Head of caudate nucleus (tissue), 42 donors: ENCODE data around the gene CDR2.

Experiments used
- DNase-seq, 42 donors: peaks; one replicate each; pipeline versions ENCODE4 v3.0.0 to v3.0.0-alpha.2; 2020 to 2021; ENCODE audit warnings: mixed read lengths in 7 of 42
- intact Hi-C: fragments of 100-400 bp; cut with DNase I; formaldehyde crosslinking; loops from one replicate; pipeline ENCODE4 v1.15.0; 2022

Gene CDR2

DNA sequence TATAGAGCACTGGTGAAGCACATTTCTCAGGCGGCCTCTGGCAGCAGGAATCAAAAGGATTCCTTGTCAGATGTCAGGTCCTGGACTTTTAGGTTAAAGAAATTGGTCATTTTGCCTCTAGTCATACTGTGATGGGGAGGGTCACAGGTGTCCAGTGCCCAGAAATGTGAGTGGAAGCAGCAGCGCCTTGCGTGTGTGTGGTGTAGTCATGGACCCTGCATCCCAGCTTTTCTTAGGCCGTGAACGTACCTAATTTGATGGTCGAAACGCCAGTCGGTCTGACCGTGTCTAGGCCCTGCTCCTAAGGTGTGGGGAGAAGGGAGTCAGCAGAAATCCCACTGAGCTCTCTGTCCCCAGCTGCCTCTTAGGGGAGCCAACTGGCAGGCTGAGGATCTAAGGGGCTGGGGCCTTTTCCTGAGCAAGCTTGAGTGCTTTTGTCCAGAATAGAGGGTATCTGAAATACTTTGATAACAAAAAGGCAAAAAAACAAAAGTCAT, 45.2 kb downstream of the CDR2 start:
- peak in 1 of 42 donors; percentile 27 for DNase-seq
- intact Hi-C loops: no loop called here

DNA sequence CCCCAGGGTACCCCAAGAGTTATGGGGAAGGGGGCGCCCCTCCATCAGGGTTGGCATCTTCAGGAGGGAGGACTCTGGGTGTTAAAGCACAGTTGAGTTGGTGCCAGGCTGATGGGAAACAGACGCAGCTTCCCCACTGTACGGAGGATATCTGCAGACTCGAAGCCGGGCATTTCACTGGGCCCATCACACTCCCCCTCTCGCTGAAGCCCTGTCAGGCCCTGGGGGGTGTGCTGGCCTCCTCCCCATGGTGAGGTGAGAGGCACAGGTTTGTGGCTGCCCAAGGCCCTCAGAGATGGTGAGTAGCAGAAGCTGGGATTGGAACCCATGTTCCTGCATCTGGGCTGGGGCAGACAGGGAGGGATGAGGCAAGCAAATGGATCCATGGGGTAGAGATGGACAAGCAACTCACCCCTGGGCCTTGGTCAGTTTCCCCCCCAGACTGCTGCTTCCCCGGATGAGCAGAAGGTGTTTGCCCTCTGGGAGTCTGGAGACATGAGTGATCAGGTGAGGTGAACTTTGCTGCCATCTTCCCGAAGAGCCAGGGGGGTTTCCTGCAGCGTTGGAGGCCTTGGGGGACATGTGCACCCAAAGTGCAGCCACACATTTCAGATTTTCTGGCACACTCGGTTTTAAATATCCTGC, 46.2 kb downstream of the CDR2 start:
- intact Hi-C loops: no loop called here
- peak in 1 of 42 donors; percentile 33 for DNase-seq

DNA sequence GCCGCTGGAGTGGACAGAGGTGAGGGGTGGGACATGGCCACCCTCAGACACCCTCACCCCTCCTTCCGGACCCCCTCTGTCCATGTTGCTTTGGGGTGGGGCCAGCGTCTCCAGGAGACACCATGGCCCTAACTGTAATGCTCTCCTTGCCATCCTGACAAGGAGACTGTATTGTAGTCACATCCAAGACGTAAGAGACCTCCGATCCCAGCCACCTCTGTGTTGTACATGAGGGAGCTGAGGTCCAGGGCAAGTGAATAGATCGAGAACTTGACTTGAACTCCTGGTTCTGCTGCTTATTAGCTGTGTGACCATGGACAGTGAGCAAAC, 47.0 kb downstream of the CDR2 start:
- peak in 1 of 42 donors; percentile 16 for DNase-seq
- intact Hi-C loops: no loop called here

DNA sequence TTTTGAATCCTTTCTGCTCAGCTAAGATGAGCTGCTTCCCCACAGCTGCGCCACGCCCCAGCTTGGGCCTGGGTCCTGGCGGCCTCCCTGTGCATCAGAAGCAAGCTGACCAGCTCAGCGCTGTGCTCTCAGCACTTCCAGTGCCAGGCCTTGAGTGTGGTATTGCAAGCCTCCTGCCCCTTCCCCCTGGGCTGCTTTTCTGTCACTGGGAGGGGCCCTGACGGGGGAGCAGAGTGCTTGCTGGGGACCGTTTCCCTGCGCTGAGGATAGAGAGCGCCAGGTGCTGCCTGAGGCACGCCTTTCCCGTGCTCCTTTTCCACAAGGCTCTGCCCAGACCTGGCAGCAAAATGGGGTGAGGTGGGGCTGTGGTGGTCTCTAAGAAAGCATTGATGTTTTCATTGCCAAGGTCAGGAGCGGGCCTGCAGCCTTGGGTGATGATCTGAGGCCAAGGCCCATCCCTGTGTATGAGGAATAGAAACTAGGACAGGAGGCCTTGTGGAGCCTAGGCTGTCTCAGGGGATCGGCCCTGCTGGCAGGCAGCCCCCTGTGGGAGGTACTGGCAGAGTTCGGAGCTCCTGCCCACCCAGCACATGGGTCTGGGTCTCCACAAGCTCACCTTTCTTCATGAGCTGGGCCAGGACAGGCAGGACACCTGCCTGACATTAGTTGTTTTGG, 47.5 kb downstream of the CDR2 start:
- intact Hi-C loops: no loop called here

DNA sequence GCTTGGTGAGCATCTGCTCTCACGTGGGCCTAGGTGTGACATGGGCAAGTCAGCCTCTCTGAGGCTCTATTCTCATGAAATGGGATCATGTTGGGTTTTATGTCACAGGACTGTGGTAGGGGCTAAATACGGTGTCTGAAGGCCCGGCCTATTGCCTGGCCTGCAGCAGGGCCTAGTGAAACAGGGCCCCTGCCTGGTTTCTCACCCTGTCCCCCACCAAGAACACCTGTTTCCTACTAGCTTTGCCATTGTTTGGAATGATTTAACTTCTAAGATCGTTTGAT, 48.1 kb downstream of the CDR2 start:
- DNase-seq: peak in 1 of 42 donors; percentile 22
- intact Hi-C loops: no loop called here

More for the DNA sequence above, 47.5 kb downstream of the CDR2 start:
- DNase-seq: peak in 2 of 42 donors; percentile 12 to 32

DNA sequence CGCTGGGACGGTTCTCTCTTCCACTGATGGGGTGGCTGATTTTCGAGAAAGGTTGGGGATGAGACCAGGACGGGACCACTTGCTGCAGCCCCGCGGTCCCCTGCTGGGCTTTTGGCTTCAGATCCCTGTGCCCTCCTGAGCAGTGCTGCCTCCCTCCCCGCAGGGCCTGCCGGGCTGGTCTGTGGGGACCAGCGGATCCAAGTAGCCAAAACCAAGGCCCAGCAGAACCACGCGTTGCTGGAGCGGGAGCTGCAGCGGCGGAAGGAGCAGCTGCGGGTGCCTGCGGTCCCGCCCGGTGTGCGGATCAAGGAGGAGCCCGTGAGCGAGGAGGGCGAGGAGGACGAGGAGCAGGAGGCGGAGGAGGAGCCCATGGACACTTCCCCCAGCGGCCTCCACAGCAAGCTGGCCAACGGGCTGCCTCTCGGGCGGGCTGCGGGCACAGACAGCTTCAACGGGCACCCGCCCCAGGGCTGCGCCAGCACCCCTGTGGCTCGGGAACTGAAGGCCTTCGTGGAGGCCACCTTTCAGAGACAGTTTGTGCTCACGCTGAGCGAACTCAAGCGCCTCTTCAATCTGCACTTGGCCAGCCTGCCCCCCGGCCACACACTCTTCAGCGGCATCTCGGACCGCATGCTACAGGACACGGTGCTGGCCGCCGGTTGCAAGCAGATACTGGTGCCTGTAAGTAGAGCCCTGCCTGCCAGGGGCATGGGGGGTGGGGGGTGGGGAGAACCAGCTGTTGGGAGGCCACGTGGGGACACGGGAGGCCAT, 48.6 kb downstream of the CDR2 start:
- intact Hi-C loops: no loop called here

DNA sequence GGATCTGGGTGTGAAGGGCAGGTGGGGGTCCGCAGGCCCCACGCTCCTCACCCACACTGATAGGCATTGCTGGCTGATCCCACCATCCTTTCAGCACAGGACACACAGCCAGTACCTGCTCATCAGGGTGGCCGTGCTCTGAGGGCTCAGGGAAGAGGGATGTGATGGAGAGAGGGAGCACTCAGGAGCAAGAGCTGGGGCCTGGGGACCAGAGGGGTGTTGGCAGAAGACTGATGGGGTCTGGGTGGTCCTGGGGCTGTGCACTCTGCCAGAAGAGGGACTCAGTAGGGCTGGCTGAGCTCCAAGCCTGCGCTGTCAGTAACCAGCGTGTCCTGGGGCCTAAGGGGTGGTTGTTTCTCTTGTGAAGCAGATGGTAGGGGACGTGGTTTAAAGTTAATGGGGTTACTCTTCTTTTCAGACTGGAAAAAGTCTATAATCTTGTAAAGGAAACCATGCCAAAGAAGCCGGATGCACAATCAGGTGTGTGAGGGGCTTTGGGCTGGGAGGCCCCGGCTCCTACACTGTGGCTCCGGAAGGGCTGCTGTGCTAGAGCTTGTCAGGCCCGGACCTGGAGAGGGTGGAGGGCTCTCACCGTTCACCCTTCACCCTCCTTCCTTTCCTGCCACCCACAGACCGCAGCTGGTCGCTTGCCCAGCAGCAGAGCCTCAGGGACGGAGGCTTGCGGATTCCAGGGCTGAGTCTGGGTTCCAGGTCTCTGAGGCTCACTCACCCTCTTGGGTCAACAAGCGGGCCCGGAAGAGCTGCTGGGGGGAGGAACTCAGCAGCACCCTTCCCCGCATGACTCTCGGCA, 49.4 kb downstream of the CDR2 start:
- peak in 1 of 42 donors; percentile 29 for DNase-seq
- intact Hi-C loops: no loop called here

More for the DNA sequence above, 48.6 kb downstream of the CDR2 start:
- DNase-seq: peak in 1 of 42 donors; percentile 31

DNA sequence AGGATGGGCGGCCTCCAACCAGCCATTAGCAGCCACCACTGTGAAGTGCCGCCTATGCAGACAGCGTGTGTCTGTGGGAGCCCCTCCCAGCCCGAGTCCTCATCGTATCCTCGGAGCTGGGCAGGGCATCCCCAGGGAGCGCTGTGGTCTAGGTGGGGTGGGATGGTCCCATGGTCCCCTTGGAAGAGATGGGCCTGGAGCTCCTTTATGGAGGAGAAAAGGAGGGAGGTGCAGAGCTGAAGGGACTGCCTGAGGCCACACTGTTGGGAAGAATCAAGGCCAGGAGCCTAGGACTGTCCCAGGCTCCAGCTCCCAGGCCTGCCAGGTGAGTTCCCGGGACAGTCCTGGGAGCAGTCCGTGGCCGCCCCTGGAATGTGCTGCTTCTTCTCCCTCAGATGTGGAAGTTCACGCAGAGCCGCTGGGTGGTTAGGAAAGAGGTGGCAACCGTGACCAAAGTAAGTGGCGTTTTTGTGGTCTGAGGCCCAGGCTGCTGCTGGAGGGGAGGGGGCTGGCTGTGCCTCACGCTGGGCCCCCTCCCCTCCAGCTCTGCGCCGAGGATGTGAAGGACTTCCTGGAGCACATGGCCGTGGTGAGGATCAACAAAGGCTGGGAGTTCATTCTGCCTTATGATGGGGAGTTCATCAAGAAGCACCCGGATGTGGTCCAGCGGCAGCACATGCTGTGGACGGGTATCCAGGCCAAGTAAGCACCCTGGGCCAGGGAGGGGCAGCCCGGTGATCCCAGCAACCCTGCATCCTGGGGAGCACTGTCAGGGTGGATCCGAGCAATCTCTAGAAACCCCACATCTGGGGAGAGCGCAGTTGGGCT, 50.2 kb downstream of the CDR2 start:
- intact Hi-C loops: no loop called here
- DNase-seq: peak in 3 of 42 donors; percentile 8 to 26 (median 8)

DNA sequence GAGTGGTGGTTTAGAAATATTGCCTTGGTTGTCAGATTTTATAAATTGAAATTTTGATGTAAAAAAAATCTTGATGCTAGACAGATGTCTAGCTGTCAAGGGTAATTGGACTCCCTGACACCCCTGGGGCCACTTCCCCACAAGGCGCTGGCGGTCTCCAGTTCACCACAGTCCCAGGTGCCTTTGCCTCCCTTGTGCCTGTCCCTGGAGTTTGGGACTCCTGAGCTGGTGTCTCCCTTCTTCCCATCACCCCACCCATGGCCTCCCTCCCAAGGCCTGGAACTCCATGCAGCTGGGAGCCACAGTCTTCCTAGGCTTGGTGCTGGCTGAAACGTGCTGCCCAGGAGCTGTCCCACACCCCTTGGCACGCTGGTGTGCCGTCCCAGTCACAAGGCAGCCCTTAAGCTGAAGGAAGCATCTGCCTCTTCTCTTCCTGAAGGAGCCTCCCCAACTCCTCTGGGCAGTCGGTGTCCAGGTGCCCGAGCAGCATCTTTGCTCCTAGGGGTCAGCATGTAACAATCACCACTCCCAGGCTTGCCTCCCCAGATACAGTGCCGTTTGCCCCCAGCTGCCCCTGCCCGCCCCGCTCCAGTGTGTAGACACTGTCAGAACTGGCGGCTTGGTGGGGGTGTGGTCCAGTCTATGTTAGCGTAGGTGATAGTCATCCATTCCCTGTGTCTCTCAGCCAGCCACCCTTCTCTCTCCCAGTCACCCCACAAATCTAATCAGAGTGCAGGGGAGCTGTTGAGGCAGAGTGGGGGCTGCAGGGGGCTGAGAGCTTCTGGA, 51.1 kb downstream of the CDR2 start:
- intact Hi-C loops: no loop called here
- peak in 4 of 42 donors; percentile 8 to 23 (median 12) for DNase-seq

DNA sequence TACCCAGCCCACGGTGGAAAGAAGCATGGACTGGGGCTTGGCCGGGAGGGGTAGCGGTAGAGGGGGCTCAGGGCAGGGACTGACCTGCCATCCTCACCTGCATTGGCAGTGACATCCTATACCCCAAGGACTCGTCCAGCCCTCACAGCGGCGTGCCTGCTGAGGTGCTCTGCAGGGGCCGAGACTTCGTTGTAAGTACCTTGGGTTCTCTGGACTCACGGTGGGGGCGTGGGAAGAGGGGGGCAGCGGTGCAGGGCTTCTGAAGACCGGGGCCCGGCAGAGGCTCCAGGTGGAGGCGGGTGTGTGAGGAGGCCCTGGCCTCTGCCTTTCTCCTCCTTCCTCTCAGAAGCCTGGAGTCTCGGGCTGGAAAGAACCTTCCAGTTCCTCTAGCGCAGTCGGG, 51.7 kb downstream of the CDR2 start:
- intact Hi-C loops: no loop called here
- DNase-seq: peak in 2 of 42 donors; percentile 6 to 27

DNA sequence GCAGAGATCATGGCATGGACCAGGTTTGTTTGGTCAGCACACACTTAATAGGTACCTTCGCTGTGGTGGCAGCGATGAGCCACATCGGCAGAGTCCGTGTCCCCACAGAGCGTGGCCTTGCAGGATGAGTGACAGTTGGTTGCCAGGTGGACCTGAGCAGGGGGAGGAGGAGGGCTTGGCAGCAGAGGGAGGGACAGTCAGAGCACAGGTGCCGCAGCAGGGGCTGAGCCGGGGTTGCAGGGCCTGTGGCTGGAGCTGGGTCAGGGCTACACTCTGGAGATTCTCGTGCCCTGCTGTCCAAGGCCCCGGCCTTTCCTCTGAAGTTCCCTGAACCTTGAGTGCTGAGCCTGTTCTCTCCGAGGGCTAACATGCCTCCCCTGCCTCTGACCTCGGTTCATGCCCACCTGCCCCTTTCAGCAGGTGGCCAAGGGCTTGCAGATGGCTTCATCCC, 52.4 kb downstream of the CDR2 start:
- intact Hi-C loops: no loop called here
- peak in 3 of 42 donors; percentile 9 to 15 (median 11) for DNase-seq

DNA sequence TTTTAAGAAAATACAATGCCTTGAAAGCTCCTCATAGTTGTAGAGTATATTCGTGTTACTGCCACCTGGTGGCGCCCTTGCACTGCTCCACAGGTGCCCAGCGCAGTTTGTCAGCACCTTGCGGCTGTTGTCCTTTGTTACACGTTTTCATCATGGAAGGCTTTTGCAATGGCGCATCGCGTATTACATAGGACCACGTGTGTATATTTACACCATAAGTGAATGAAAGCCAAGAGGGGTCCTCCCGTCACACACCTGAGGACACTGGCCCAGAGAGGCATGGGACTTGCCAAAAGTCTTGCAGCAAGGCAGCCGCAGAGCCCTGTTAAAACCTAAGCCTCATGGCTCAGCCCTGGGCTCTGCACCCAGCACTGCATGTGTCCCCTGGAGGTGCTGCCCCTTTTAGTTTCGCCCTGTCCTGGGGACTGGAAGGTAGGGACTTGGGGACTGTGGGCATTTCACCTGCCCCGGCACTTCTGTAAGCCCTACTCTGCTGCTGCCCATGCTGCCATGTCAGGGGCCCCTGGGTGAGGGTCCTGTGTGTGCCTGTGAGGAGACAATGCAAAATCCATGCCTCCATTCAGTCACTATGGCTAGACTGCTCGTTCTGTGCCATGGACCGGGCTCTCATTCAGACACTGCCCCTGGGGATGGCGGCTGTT, 52.9 kb downstream of the CDR2 start:
- intact Hi-C loops: no loop called here
- peak; percentile 42 to 88 (median 72) for DNase-seq

DNA sequence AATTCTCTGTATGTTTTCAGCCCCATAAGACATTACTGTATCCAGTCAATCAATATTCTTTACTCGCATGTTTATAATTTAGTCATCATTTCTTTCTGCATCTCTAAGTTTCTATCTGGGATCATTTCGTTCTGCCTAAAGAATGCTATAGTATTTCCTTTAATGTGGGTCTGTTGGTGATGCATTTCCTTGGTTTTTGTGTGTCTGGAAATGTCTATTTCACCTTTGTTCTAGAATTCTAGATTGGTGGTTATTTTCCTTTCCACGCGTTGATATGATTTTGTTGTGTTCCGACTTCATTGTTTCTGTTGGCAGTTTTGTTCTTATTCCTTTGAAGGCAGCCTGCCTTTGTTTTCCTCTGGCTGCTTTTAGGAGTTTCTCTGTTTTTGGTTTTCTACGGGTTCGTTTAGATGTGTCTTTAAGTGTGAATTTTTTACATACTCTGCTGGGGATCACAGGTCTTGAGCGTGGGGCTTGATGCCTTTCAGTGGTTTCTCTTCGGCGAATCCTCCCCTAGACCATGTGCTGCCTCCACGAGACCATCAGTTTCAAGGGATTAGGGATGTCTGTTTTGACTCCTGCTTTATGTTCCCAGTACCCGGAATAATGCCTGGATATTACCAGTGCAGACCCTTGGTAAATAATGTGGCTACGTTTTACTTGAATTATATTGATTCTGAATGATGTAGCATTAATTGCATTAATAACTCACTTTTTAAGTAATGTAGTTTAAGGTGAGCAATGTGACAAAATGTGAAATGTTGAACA, 53.7 kb downstream of the CDR2 start:
- peak in 1 of 42 donors; percentile 3 for DNase-seq
- intact Hi-C loops: no loop called here

DNA sequence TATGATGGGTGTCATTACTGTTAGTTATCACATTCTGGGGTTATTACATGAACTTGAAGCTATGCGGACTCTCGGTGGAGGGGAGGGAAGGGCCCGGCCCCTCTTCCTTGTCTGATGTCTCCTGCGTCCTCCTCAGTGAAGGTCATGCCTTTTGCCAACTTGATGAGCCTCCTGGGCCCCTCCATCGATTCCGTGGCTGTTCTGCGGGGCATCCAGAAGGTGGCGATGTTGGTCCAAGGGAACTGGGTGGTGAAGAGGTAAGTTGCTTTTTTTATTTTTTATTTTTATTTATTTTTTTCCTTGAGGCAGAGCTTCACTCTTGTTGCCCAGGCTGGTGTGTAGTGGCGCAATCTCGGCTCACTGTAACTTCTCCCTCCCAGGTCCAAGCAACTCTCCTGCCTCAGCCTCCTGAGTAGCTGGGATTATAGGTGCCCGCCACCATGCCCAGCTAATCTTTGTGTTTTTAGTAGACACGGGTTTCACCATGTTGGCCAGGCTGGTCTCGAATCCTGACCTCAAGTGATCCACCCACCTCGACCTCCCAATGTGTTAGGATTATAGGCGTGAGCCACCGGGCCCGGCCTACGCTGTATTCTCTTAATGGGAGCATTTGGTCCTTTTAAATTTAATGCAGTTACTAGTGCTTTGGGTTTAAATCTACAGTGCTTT, 55.6 kb downstream of the CDR2 start:
- peak in 6 of 42 donors; percentile 15 to 56 (median 26) for DNase-seq
- intact Hi-C loops: no loop called here

DNA sequence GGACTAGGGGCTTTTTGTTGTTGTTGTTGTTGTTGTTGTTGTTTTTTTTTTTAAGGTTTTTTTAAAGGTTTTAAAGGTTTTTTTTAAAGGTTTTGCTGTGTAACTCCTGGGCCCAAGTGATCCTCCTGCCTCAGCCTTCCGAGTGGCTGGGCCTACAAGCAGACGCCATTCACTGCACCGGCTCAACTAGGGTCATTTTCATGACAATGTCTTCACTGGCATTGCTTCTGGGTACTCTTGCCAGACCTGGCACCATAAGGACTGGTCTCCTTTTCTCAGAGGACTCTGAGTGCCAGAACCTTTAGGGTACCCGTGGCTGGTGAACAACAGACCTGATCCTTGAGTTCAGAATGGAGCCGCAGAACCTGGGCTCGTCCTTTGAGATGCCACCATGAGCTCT, 56.8 kb downstream of the CDR2 start:
- intact Hi-C loops: no loop called here
- DNase-seq: peak in 1 of 42 donors; percentile 22
